GM23338 (cell line): ENCODE data around the gene IL19. TPM values are rescaled to one million over a fixed set of nuclear protein-coding genes. Genes with fewer than 3 reads are reported as not detected.
A peak's percentile ranks its signal among the peaks of the same experiment; 100 is the strongest.

Experiments
- ATAC-seq: fragments of 200-7000 bp; cut with Tn5 transposase; 3 replicates; pipeline ENCODE4 v1.9.1; 2020
- DNase-seq: peaks from one replicate; pipeline ENCODE4 v3.0.0-alpha.2; 2015; ENCODE audit warnings: low spot score
- H2AFZ ChIP-seq: fragments of 200-600 bp; sonication (generic); 2 replicates; pipeline ENCODE4 v1.8.0; 2016; ENCODE audit warnings: antibody characterized with exemption, mild to moderate bottlenecking, moderate library complexity
- H3F3A ChIP-seq: fragments of 200-600 bp; sonication (generic); replicated peaks from 2 replicates; pipeline ENCODE4 v1.8.0; 2017; ENCODE audit warnings: antibody characterized with exemption, mixed run types, low read depth
- H3K27ac ChIP-seq: fragments of 200-600 bp; sonication (generic); 2 replicates; pipeline ENCODE4 v1.6.1; 2016; ENCODE audit warnings: low read depth
- H3K27me3 ChIP-seq: fragments of 200-600 bp; sonication (generic); 2 replicates; pipeline ENCODE4 v1.8.0; 2016; ENCODE audit warnings: mild to moderate bottlenecking, mixed run types, moderate library complexity; ENCODE audit not compliant: insufficient read depth
- H3K36me3 ChIP-seq: fragments of 200-600 bp; sonication (generic); 2 replicates; pipeline ENCODE4 v1.8.0; 2016; ENCODE audit warnings: mild to moderate bottlenecking; ENCODE audit not compliant: insufficient read depth
- H3K4me1 ChIP-seq: fragments of 200-600 bp; sonication (generic); 2 replicates; pipeline ENCODE4 v1.8.0; 2016; ENCODE audit warnings: mild to moderate bottlenecking, moderate library complexity; ENCODE audit not compliant: insufficient read depth
- H3K4me2 ChIP-seq: fragments of 200-600 bp; sonication (generic); 2 replicates; pipeline ENCODE4 v1.7.1; 2017; ENCODE audit warnings: mixed run types
- H3K4me3 ChIP-seq: fragments of 200-600 bp; sonication (generic); 2 replicates; pipeline ENCODE4 v1.6.1; 2016; ENCODE audit warnings: mixed run types
- H3K79me2 ChIP-seq: fragments of 200-600 bp; sonication (generic); replicated peaks from 2 replicates; pipeline ENCODE4 v1.8.0; 2017; ENCODE audit warnings: mild to moderate bottlenecking; ENCODE audit not compliant: insufficient read depth
- H3K9me2 ChIP-seq: fragments of 200-600 bp; sonication (generic); 2 replicates; pipeline ENCODE4 v1.8.0; 2017; ENCODE audit not compliant: insufficient read depth
- H4K20me1 ChIP-seq: fragments of 200-600 bp; sonication (generic); replicated peaks from 2 replicates; pipeline ENCODE4 v1.8.0; 2017; ENCODE audit warnings: mild to moderate bottlenecking; ENCODE audit not compliant: insufficient read depth
- H3K27ac Mint-ChIP-seq: 2 replicates; pipeline ENCODE4 v1.8.0; 2020; ENCODE audit warnings: inconsistent platforms, mild to moderate bottlenecking, moderate library complexity, mixed read lengths
- H3K27me3 Mint-ChIP-seq: 3 replicates; pipeline ENCODE4 v1.8.0; 2022; ENCODE audit warnings: low read depth, mild to moderate bottlenecking, moderate library complexity, mixed read lengths, inconsistent platforms; ENCODE audit not compliant: insufficient read depth, poor library complexity
- H3K36me3 Mint-ChIP-seq: 3 replicates; pipeline ENCODE4 v1.8.0; 2021; ENCODE audit warnings: low read depth, mild to moderate bottlenecking, inconsistent platforms, moderate library complexity, mixed read lengths
- H3K4me1 Mint-ChIP-seq: 3 replicates; pipeline ENCODE4 v1.8.0; 2020; ENCODE audit warnings: mild to moderate bottlenecking, inconsistent platforms, mixed read lengths
- H3K4me3 Mint-ChIP-seq: 3 replicates; pipeline ENCODE4 v1.8.0; 2021; ENCODE audit warnings: moderate library complexity, mild to moderate bottlenecking, inconsistent platforms, mixed read lengths
- H3K9me3 Mint-ChIP-seq: 3 replicates; pipeline ENCODE4 v1.8.0; 2020; ENCODE audit warnings: moderate library complexity, mild to moderate bottlenecking, inconsistent platforms, mixed read lengths
- CREB1 ChIP-seq: fragments of 250-450 bp; sonication (Bioruptor Pico); IDR thresholded peaks from 2 replicates; pipeline ENCODE4 v1.5.0; 2020; ENCODE audit warnings: low read depth, mild to moderate bottlenecking, moderate library complexity
- CTCF ChIP-seq, 2 experiments: fragments of 200-600 bp in 1 of 2; sonication (generic) in 1 of 2; conservative IDR thresholded peaks; 2 replicates each; pipeline versions ENCODE4 v1.5.1 to v1.6.1; 2016 to 2017; ENCODE audit warnings: antibody characterized with exemption in 2 of 2, low read depth in 2 of 2, mild to moderate bottlenecking in 2 of 2, moderate library complexity in 1 of 2
- EZH2 ChIP-seq: fragments of 200-600 bp; sonication (generic); IDR thresholded peaks from one replicate; pipeline ENCODE4 v1.8.0; 2017; ENCODE audit warnings: antibody characterized with exemption, mild to moderate bottlenecking, low read depth; ENCODE audit not compliant: unreplicated experiment
- NANOG ChIP-seq: IDR thresholded peaks from 2 replicates; pipeline ENCODE4 v1.6.1; 2016; ENCODE audit warnings: antibody characterized with exemption, borderline replicate concordance
- REST ChIP-seq: IDR thresholded peaks from one replicate; pipeline ENCODE4 v1.6.1; 2018; ENCODE audit warnings: antibody characterized with exemption; ENCODE audit not compliant: unreplicated experiment
- ZNF331 ChIP-seq: fragments of 250-450 bp; sonication (Bioruptor Pico); IDR thresholded peaks from 2 replicates; pipeline ENCODE4 v1.5.0; 2020; ENCODE audit warnings: low read depth, mild to moderate bottlenecking, moderate library complexity
- ZNF462 ChIP-seq: fragments of 250-450 bp; sonication (Bioruptor Pico); IDR thresholded peaks from 2 replicates; pipeline ENCODE4 v1.5.0; 2020; ENCODE audit warnings: mild to moderate bottlenecking, moderate library complexity
- polyA plus RNA-seq: library from polyadenylated mRNA; unstranded; fragments of >200 nt; fragmentation: Nextera tagmentation; extraction: Ambion mirVana; gene quantifications from 2 replicates; pipeline ENCODE4 v1.2.1, GENCODE V29; 2016
- total RNA-seq: library from RNA; depleted of rRNA; stranded (reverse); fragments of >200 nt; shearing (Covaris generic); gene quantifications from 2 replicates; pipeline ENCODE4 v1.2.3, GENCODE V29; 2014

IL19 gene
- total and polyA plus RNA-seq, 2 experiments from 2014 or later, result not detected

- TF ChIP-seq REST (no peak), CTCF (conservative IDR thresholded peaks at IDR 0.05; ENCODE audit: low read depth in 2 of 2) (no peak)
Measured at GRCh38 chr1:206723462-206723804, 47.1 kb upstream of the IL19 start (continued).

GRCh38 chr1:206723805-206724472 is 46.6 kb upstream of the IL19 start:
- Histone ChIP-seq H3K4me2 (peak overlapping the region; percentile 43; the same call in 1 of the 2 replicates), H3K4me3 (no peak overlapping the region), H3F3A (no peaks in the 10 kb centered on the region), H3K27me3 (no peaks in the 10 kb centered on the region), H3K36me3 (no peaks in the 10 kb centered on the region), H3K9me2 (no peaks in the 10 kb centered on the region), H3K79me2 (peaks cover 46% of the 10 kb centered on the region), H4K20me1 (peaks cover 34% of the 10 kb centered on the region), H2AFZ (no peak overlapping the region), H3K27ac (no peak overlapping the region), H3K4me1 (peaks cover 19% of the 10 kb centered on the region)
- peak; percentile 43 for DNase-seq
- Mint-ChIP-seq H3K27me3 (peaks cover 6% of the 10 kb centered on the region), H3K4me3 (no peak overlapping the region; the same call in 2 of the 3 replicates), H3K9me3 (no peaks in the 10 kb centered on the region), H3K4me1 (peaks cover 27% of the 10 kb centered on the region), H3K36me3 (no peaks in the 10 kb centered on the region; the same call in 2 of the 3 replicates), H3K27ac (peak overlapping the region; percentile 73)
- peak; percentile 67 for ATAC-seq
- TF ChIP-seq ZNF331 (no peak), CREB1 (no peak), ZNF462 (CRISPR knock-in tag) (peak; percentile 25; the same call in 1 of the 2 replicates), NANOG (no peak), EZH2 (no peak)
